ENCODE measurements around the gene MANBA.

- no peak for TF ChIP-seq POLR2A (IDR thresholded peaks at IDR 0.05)
- TF ChIP-seq CTCF (IDR thresholded peaks at IDR 0.05): no peak
- TF ChIP-seq EP300 (IDR thresholded peaks at IDR 0.05): no peak
These were observed 76.1 kb downstream of the MANBA start for GRCh38 chr4:102684610-102685052.

All from ovary (tissue), 3 donors.